ENCODE data around the gene CNTN1. TPM values are rescaled to one million over a fixed set of nuclear protein-coding genes. Genes with fewer than 3 reads are reported as not detected.

Gene CNTN1
- total RNA-seq, 1 experiment from 2014 or later: 3.0 TPM

- no peaks in the 10 kb centered on the region for H3K36me3 ChIP-seq (ENCODE audit: control insufficient read depth in 1 of 2, insufficient read depth in 2 of 2, low read length in 2 of 2)
- intact Hi-C loops (cut with micrococcal nuclease): no loop called here
- H4K20me1 ChIP-seq (ENCODE audit: insufficient read depth): no peaks in the 10 kb centered on the region
- H3K4me3 ChIP-seq (replicated peaks in 1 of 2; ENCODE audit: low read depth in 1 of 2, low read length in 2 of 2): no peak overlapping the region
- H3K79me2 ChIP-seq (ENCODE audit: insufficient read depth, low read length): no peaks in the 10 kb centered on the region
- RAD21 ChIA-PET (ENCODE audit: low non-redundant PET in 1 of 2, low total read pairs in 2 of 2, uncharacterized antibody in 2 of 2, unreplicated experiment in 2 of 2): no interaction called here
- H3K9me2 ChIP-seq (ENCODE audit: insufficient read depth): no peaks in the 10 kb centered on the region
- POLR2A ChIA-PET: no interaction called here
- H3K27me3 ChIP-seq (ENCODE audit: insufficient read depth, low read length): no peaks in the 10 kb centered on the region
- H3K4me2 ChIP-seq (ENCODE audit: low read length): no peak overlapping the region
- H3K9me3 ChIP-seq (ENCODE audit: control insufficient read depth in 1 of 2, insufficient read depth in 1 of 2, low read depth in 1 of 2, low read length in 2 of 2): no peaks in the 10 kb centered on the region
- BruUV-seq (replicated peaks): no TSS peak
- no peak overlapping the region for H2AFZ ChIP-seq (ENCODE audit: low read depth, low read length, poor library complexity, severe bottlenecking)
- no peak overlapping the region for H3K27ac ChIP-seq (ENCODE audit: low read depth, low read length)
- CTCF ChIA-PET: no interaction called here
- H3K9ac ChIP-seq (ENCODE audit: low read length): no peak overlapping the region
- DNase-seq (ENCODE audit: low read depth, low spot score) (no peak), ATAC-seq (no peak)
- H3K4me1 ChIP-seq (ENCODE audit: control insufficient read depth in 1 of 2, insufficient read depth in 2 of 2, low read length in 2 of 2): no peaks in the 10 kb centered on the region
- TF ChIP-seq RAD21 (IDR thresholded peaks at IDR 0.05; ENCODE audit: low read depth): no peak
- no peak for TF ChIP-seq MAX (IDR thresholded peaks at IDR 0.05)
- no peak for TF ChIP-seq EGR1 (IDR thresholded peaks at IDR 0.05; ENCODE audit: low read depth)
- no peak for TF ChIP-seq ATF3 (IDR thresholded peaks at IDR 0.05)
- TF ChIP-seq CEBPB (IDR thresholded peaks at IDR 0.05; ENCODE audit: low read depth): no peak
- no peak for TF ChIP-seq ZBTB33 (IDR thresholded peaks at IDR 0.05; ENCODE audit: extremely low read depth, insufficient replicate concordance, low read length)
- TF ChIP-seq YY1 (IDR thresholded peaks at IDR 0.05; ENCODE audit: extremely low read depth, insufficient replicate concordance, low read depth, low read length): no peak
- TF ChIP-seq SRF (IDR thresholded peaks at IDR 0.05; ENCODE audit: low read depth): no peak
- no peak for TF ChIP-seq JUND (IDR thresholded peaks at IDR 0.05)
- TF ChIP-seq ZNF274 (IDR thresholded peaks at IDR 0.05; ENCODE audit: low read depth, low read length): no peak
- TF ChIP-seq ELF1 (IDR thresholded peaks at IDR 0.05; ENCODE audit: borderline replicate concordance, low read depth): no peak
- no peak for TF ChIP-seq POLR2AphosphoS5 (IDR thresholded peaks at IDR 0.05; ENCODE audit: low read depth, low read length)
- no peak for TF ChIP-seq SP1 (IDR thresholded peaks at IDR 0.05; ENCODE audit: low read depth)
- TF ChIP-seq CBX3 (IDR thresholded peaks at IDR 0.05; ENCODE audit: low read depth): no peak
- no peak for TF ChIP-seq SIN3A (IDR thresholded peaks at IDR 0.05; ENCODE audit: low read depth)
- no peak for TF ChIP-seq REST (IDR thresholded peaks at IDR 0.05; ENCODE audit: low read depth)
- no peak for TF ChIP-seq TCF7L2 (IDR thresholded peaks at IDR 0.05; ENCODE audit: borderline replicate concordance, extremely low read depth, insufficient read depth, insufficient read length)
- no peak for TF ChIP-seq POLR2A (IDR thresholded peaks at IDR 0.05; ENCODE audit: borderline replicate concordance, extremely low read depth, insufficient read depth, insufficient read length)
- no peak for TF ChIP-seq EZH2phosphoT487 (IDR thresholded peaks at IDR 0.05; ENCODE audit: borderline replicate concordance)
- no peak for TF ChIP-seq EZH2 (IDR thresholded peaks at IDR 0.05)
These were observed 415.8 kb downstream of the CNTN1 start for GRCh38 chr12:41108032-41108431.

Data from HCT116 (cell line).